Ovary (tissue), 9 donors: ENCODE results near the gene HOOK2. TPM values are rescaled to one million over a fixed set of nuclear protein-coding genes. Genes with fewer than 3 reads are reported as not detected.

Experiments
- DNase-seq, 5 donors: peaks; one replicate each; pipeline ENCODE4 v3.0.0-alpha.2; 2019 to 2020
- H3K27ac ChIP-seq, 2 donors: fragments of 200-600 bp; one replicate each; pipeline versions ENCODE4 v1.5.1 to v1.8.0; 2019 to 2022
- H3K27me3 ChIP-seq: fragments of 200-600 bp; one replicate; pipeline ENCODE4 v1.8.0; 2022
- H3K36me3 ChIP-seq: fragments of 200-600 bp; sonication (generic); one replicate; pipeline ENCODE4 v1.5.1; 2019
- H3K4me1 ChIP-seq: one replicate; pipeline ENCODE4 v1.8.1; 2013; ENCODE audit warnings: mild to moderate bottlenecking, moderate library complexity; ENCODE audit not compliant: insufficient read depth
- H3K4me3 ChIP-seq: fragments of 200-600 bp; sonication (generic); one replicate; pipeline ENCODE4 v1.5.1; 2017
- H3K9me3 ChIP-seq, 2 donors: fragments of 200-600 bp in 1 of 2; sonication (generic) in 1 of 2; one replicate each; pipeline versions ENCODE4 v1.5.1 to v1.8.1; 2013 to 2019; ENCODE audit warnings: mild to moderate bottlenecking in 1 of 2, moderate library complexity in 1 of 2
- CTCF ChIP-seq, 3 donors: fragments of 450-650 bp in 2 of 3; fragments of 200-600 bp in 1 of 3; IDR thresholded peaks; one replicate each; pipeline versions ENCODE4 v1.5.1 to v1.8.0; 2016 to 2022; ENCODE audit warnings: antibody characterized with exemption in 3 of 3, mild to moderate bottlenecking in 1 of 3
- EP300 ChIP-seq: sonication (generic); formaldehyde crosslinking; IDR thresholded peaks from one replicate; pipeline ENCODE4 v1.6.1; 2017; ENCODE audit warnings: antibody characterized with exemption
- POLR2A ChIP-seq: fragments of 450-650 bp; IDR thresholded peaks from one replicate; pipeline ENCODE4 v1.6.1; 2017; ENCODE audit warnings: antibody characterized with exemption, mild to moderate bottlenecking, moderate library complexity
- WGBS, 3 donors: extraction: QIAGEN DNeasy Blood & Tissue Kit in 1 of 3; methylation state at CpG; one replicate each; pipeline versions ENCODE4 v1.1.5 to v1.1.7; 2013 to 2017; 5-methylcytosine and 5-hydroxymethylcytosine counted together
- intact Hi-C, 4 donors: fragments of 100-400 bp; cut with DNase I; formaldehyde crosslinking; loops; one replicate each; pipeline versions ENCODE4 v1.11.0 to v1.15.1; 2022 to 2023
- polyA plus RNA-seq, 2 donors: library from polyadenylated mRNA; stranded (reverse); fragments of 200-250 nt in 1 of 2; fragments of 350-450 nt in 1 of 2; fragmentation: Illumina TruSeq in 1 of 2; extraction: RNeasy Lipid Tissue Mini Kit (QIAGEN cat#74804) in 1 of 2; gene quantifications; one replicate each; pipeline ENCODE4 v1.2.3, GENCODE V29; 2013 to 2014
- total RNA-seq, 7 donors: library from RNA; depleted of rRNA in 2 of 7; stranded (reverse); fragments of >200 nt in 2 of 7; fragmentation: NEBNext Ultra II Directional in 3 of 7; extraction: Animal tissue kit (Norgen Biotek cat#: 25700) in 3 of 7; gene quantifications; one replicate each; pipeline versions ENCODE4 v1.1.0 to v1.2.4, GENCODE V29; 2016 to 2023
- donor health status: DM: no; HTN: no; CAD: no; lungs with moderate emphysema.
- donor health status: DM: no; HTN: no; CAD: no.
- donor health status: Bipolar disorder and iron deficiency.
- donor health status: DM: yes; HTN: yes; CAD: no.
- donor health status: DM: no; HTN: no; CAD: no.
- donor health status: DM: yes; HTN: yes; CAD: no.

Gene HOOK2
- total and polyA plus RNA-seq, 9 donors, result 12.2 to 52.2 (median 27.9) TPM

GRCh38 chr19:12785431-12786031 is 10.2 kb upstream of the HOOK2 start:
- Histone ChIP-seq H3K27me3 (no peaks in the 10 kb centered on the region), H3K4me3 (no peak overlapping the region), H3K4me1 (peaks cover 16% of the 10 kb centered on the region), H3K36me3 (no peaks in the 10 kb centered on the region), H3K27ac (peak overlapping the region; percentile 72 to 99), H3K9me3 (no peaks in the 10 kb centered on the region)
- intact Hi-C loops, result loop anchor here in 1 of 4 donors (10.0 kb wide), 1 partner anchor 1059 kb away; no protein-coding TSS in a partner anchor
- TF ChIP-seq CTCF (IDR thresholded peaks at IDR 0.05) (no peak), POLR2A (no peak), EP300 (no peak)
- 72 to 78% (median 72%) methylated on average over 4 of the region's 4 CpGs for WGBS, 3 donors
- DNase-seq, result peak in 1 of 5 donors; percentile 36

DNA sequence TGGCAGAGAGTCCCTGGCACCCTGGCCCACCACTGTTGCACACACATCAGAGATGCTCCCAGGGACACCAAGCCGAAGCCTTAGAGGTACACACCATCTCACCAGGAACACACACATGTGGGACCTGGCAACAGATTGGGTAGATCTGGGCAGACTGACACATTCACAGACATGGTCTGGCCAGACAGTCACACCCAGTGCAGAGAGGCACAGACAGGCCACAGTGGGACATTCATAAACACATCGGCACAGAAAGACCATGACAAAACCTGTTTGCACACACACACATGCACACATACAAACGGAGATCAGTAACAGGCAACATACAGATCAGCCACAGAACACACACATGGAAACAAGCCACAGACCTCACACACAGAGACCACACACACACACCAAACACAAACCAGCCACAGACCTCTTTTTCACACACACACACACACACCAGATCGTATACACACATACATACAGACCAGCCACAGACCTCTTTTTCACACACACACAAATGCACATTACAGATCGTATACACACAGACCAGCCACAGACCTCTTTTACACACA is 9.6 kb upstream of the HOOK2 start:
- intact Hi-C loops, result loop anchor here in 1 of 4 donors (10.0 kb wide), 1 partner anchor 1060 kb away; no protein-coding TSS in a partner anchor
- 43 to 54% (median 49%) methylated on average over 5 of the region's 5 CpGs for WGBS, 3 donors
- no peak for TF ChIP-seq CTCF (IDR thresholded peaks at IDR 0.05)
- no peak for TF ChIP-seq EP300
- TF ChIP-seq POLR2A, result no peak
- H3K4me1 ChIP-seq, result peaks cover 16% of the 10 kb centered on the region
- H3K27ac ChIP-seq, result peak overlapping the region in 1 of 2 donors; percentile 99
- DNase-seq, result no peak
- H3K4me3 ChIP-seq, result no peak overlapping the region
- no peaks in the 10 kb centered on the region for H3K27me3 ChIP-seq
- no peaks in the 10 kb centered on the region for H3K36me3 ChIP-seq
- H3K9me3 ChIP-seq, result no peaks in the 10 kb centered on the region

GRCh38 chr19:12784394-12784870 is 9.1 kb upstream of the HOOK2 start:
- Histone ChIP-seq H3K36me3 (no peaks in the 10 kb centered on the region), H3K4me1 (peaks cover 19% of the 10 kb centered on the region), H3K4me3 (no peak overlapping the region)

More at GRCh38 chr19:12784394-12784870, 9.1 kb upstream of the HOOK2 start:
- no peak for TF ChIP-seq EP300
- no peak for TF ChIP-seq POLR2A
- no peak for TF ChIP-seq CTCF (IDR thresholded peaks at IDR 0.05)
- H3K9me3 ChIP-seq, result no peaks in the 10 kb centered on the region
- 71 to 78% (median 75%) methylated on average over 10 of the region's 10 CpGs for WGBS, 3 donors
- H3K27me3 ChIP-seq, result no peaks in the 10 kb centered on the region
- no peak for DNase-seq
- intact Hi-C loops, result loop anchor here in 1 of 4 donors (10.0 kb wide), 1 partner anchor 1060 kb away; no protein-coding TSS in a partner anchor
- peak overlapping the region; percentile 64 to 99 for H3K27ac ChIP-seq
